ENCODE data around the gene SERPINA3. TPM values are rescaled to one million over a fixed set of nuclear protein-coding genes. Genes with fewer than 3 reads are reported as not detected.

Gene SERPINA3
- total RNA-seq, 1 experiment from 2014 or later = 0.17 TPM

- TF ChIP-seq CTCF (conservative IDR thresholded peaks at IDR 0.05; ENCODE audit: low read depth, low read length) (no peak), EZH2 (IDR thresholded peaks at IDR 0.05; ENCODE audit: borderline replicate concordance, low read depth, low read length, poor library complexity, severe bottlenecking) (no peak)
- Histone ChIP-seq H3K4me3 (ENCODE audit: low read depth, low read length, poor library complexity, severe bottlenecking) (no peak overlapping the region), H3K27ac (ENCODE audit: low read depth, low read length, poor library complexity, severe bottlenecking) (no peak overlapping the region), H3K36me3 (ENCODE audit: insufficient read depth, low read length, poor library complexity, severe bottlenecking) (no peaks in the 10 kb centered on the region), H3K27me3 (replicated peaks; ENCODE audit: insufficient read depth, low read depth, low read length, poor library complexity) (no peaks in the 10 kb centered on the region), H3K4me1 (ENCODE audit: insufficient read depth, low read length, poor library complexity, severe bottlenecking) (no peaks in the 10 kb centered on the region), H3K9me3 (ENCODE audit: low read depth, low read length, poor library complexity, severe bottlenecking) (peaks cover 1% of the 10 kb centered on the region)
- DNase-seq (ENCODE audit: low spot score) = no peak
- ChIA-PET POLR2A (ENCODE audit: low non-redundant PET) (interaction anchor here (0.6 kb wide), 1 partner anchor 1043 kb away, joined by 3 read pairs; no protein-coding TSS in a partner anchor), CTCF (no interaction called here)
- intact Hi-C loops (cut with micrococcal nuclease; ENCODE audit: unreplicated experiment) = no loop called here
- BruUV-seq (replicated peaks) = no TSS peak
Measured at GRCh38 chr14:94612580-94613554, 676 bp downstream of the SERPINA3 start.

GRCh38 chr14:94613720-94614644, 1.8 kb downstream of the SERPINA3 start:
- POLR2A ChIA-PET (ENCODE audit: low non-redundant PET) = no interaction called here

More at GRCh38 chr14:94613720-94614644, 1.8 kb downstream of the SERPINA3 start:
- H3K4me1 ChIP-seq (ENCODE audit: insufficient read depth, low read length, poor library complexity, severe bottlenecking) = no peaks in the 10 kb centered on the region
- TF ChIP-seq EZH2 (IDR thresholded peaks at IDR 0.05; ENCODE audit: borderline replicate concordance, low read depth, low read length, poor library complexity, severe bottlenecking) (no peak), CTCF (conservative IDR thresholded peaks at IDR 0.05; ENCODE audit: low read depth, low read length) (no peak)
- BruUV-seq (replicated peaks) = no TSS peak
- H3K9me3 ChIP-seq (ENCODE audit: low read depth, low read length, poor library complexity, severe bottlenecking) = peaks cover 10% of the 10 kb centered on the region
- no peak overlapping the region for H3K4me3 ChIP-seq (ENCODE audit: low read depth, low read length, poor library complexity, severe bottlenecking)
- intact Hi-C loops (cut with micrococcal nuclease; ENCODE audit: unreplicated experiment) = no loop called here
- H3K27me3 ChIP-seq (replicated peaks; ENCODE audit: insufficient read depth, low read depth, low read length, poor library complexity) = no peaks in the 10 kb centered on the region
- no peak for DNase-seq (ENCODE audit: low spot score)
- H3K27ac ChIP-seq (ENCODE audit: low read depth, low read length, poor library complexity, severe bottlenecking) = no peak overlapping the region
- CTCF ChIA-PET = no interaction called here
- H3K36me3 ChIP-seq (ENCODE audit: insufficient read depth, low read length, poor library complexity, severe bottlenecking) = no peaks in the 10 kb centered on the region
